Raji (cell line): Measurements from ENCODE around the gene ZNF669.

ENCODE experiments used
- POLR2A ChIP-seq: IDR thresholded peaks from 2 replicates; pipeline ENCODE4 v1.6.1; 2011; ENCODE audit warnings: low read depth, low read length, control low read depth; ENCODE audit not compliant: insufficient read depth

Gene ZNF669

DNA sequence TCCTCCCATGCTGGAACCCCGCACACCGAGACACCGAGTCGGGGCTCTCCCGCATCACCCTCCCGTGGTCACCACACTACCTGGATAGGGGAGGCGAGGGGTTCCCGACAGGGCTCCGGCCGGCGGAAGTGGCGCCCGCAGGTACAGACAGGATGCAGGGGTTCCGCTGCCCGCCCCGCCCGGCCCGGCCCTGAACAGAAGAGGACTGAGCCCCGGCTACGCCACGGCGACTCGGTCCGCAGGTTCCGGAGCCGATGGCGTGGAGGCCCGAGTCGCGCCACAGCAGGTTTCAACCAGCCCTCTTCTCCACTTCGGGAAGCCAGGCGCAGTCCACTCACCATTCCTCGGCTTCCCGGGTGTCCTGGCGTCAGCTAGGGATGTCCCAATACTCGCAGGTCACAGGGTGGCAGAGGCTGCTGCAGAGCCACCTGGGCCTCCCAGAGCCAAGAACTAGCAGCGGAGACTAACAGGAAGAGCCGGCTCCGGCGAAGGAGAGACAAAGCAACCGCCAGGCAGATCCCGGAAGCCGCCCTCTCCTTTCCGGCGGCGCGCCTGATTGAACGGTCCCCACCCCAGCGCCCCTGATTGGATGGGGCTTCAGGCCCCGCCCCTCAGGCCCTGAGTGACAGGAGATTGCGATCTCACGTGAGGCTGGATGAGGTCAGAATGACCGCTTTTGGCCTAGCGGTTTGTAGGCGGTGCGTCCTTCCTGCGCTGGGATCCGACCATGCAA lies at the start of gene ZNF669:
ZNF669 (minus strand) TSS at position 498 of the 733 bp plus-strand sequence; CDS start at position 341, 157 bp downstream.
- peak; percentile 77 for TF ChIP-seq POLR2A

DNA sequence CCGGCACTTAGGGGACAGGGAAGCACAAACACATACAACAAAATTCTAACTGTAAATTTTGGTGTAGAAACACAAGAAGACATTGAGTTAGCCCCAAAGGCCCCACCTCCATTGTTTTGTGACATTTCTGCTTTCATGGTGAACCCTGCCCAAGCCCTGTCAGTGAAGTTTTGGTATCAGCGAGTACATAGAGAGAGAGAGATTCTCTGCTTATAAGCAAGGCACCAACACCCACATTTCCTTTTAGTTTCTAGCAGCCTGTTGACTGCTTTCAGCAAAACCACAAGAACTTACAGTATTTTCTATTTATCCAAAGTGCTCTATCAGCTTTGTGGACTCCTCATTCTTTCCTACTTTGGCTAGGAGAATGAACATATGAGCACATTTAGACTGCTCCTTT lies 43.6 kb upstream of the ZNF669 start:
- TF ChIP-seq POLR2A: no peak

DNA sequence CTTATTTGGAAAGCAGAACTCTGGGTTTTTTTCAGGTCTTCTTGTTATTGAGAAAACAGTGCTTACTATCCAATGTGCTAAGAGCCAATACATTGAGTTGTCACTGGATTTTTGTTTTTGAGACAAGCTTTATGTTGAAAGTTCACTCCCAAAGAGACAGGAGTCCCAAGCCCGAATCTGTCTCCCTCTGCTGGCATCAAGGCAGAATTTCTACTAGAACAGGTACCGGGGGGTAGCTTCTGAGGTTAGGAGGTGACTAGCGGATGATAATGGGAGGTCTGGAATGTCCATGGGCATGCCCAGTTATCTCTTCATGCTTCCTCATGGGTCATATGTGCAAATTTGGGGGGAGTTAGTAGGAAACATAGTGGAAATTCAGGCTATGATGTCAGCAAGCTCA lies 42.5 kb upstream of the ZNF669 start:
- no peak for TF ChIP-seq POLR2A

DNA sequence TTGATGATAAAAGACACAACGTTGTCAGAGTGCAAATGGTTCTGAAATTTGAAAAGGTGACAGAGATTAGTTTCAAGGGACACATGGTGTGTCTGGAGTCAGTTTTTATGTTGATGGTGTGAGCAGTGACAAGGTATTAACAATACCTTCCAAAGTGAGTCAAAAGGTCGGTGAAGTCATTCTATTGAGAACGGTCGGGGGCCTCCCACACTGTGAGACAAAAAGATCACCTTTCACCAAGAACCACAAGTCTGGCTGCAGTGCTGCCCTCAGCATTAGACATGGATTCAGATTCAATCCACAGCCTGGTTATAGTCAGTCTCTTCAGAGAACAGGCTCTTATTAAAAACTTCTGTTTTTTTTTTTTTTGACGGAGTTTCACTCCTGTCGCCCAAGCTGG lies 41.1 kb upstream of the ZNF669 start:
- TF ChIP-seq POLR2A: no peak

DNA sequence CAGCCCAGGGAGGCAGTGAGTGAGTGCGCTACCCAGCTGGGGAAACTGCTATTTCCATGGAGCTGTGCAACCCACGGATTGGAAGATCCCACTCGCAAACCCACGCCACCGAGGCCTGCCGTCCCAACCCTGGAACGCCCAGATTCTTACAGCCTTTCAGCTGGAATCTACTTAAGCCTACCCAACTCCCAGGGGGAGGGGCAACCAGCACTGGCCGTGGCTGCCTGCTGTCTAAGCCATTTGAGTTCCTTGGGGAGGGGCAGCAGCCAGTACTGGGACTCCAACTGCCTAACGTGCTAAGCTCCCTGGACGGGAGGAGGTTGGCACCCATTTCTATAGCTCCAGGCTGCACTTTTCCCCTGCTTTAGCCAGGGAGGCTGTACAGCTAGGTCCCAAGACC lies 27.1 kb upstream of the ZNF669 start:
- TF ChIP-seq POLR2A: no peak

DNA sequence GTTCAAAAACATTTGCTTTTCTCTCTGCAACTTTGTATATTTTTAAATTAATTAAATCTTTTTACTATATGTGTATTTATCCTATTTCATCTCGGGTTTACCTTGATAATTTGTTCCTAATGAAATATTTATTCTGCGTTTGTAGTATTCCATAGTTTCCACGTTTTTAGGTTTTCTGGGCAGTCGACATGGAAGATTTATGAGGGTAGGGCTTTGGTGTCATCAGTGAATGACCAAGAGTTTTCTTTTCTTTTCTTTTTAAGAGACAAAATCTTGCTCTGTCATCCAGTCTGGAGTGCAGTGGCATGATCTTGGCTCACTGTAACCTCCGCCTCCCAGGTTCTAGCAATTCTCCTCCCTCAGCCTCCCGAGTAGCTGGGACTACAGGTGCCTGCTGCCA lies 17.2 kb upstream of the ZNF669 start:
- no peak for TF ChIP-seq POLR2A

DNA sequence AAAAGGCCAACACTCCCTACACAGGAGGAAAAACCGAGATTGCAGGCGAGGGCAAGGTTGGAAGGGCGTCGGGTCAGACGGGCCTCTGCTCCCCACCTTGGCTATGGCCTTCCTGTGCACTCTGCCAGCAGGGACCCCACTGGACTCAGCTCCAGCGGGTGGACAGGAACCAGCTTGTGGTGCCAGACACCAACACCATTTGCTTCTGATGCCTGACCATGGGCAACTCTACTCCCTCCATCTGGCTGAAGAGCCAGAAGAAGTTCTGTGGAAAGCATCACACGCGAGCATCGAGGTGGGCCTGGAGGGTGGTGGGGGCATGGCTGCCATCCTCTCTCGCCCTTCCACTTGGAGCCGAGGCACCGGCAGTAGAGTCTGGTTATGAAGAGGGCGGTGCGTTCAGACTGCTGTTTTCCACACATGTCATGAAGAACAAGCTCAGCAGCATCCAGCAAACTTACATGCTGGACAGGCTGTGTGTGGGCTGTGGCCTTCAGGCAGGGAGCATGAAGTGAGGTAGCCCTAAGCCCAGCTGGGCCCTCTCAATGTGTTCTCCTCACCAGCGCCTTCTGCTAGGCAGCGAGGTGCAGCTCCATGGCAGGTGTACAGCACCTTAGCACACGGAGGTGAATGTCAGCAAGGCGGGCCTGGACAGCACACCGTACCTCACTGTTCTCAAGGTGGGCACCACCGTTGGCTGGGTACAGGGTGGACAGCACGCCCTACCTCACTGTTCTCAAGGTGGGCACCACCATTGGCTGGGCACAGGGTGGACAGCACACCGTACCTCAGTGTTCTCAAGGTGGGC lies 15.6 kb upstream of the ZNF669 start:
- no peak for TF ChIP-seq POLR2A

DNA sequence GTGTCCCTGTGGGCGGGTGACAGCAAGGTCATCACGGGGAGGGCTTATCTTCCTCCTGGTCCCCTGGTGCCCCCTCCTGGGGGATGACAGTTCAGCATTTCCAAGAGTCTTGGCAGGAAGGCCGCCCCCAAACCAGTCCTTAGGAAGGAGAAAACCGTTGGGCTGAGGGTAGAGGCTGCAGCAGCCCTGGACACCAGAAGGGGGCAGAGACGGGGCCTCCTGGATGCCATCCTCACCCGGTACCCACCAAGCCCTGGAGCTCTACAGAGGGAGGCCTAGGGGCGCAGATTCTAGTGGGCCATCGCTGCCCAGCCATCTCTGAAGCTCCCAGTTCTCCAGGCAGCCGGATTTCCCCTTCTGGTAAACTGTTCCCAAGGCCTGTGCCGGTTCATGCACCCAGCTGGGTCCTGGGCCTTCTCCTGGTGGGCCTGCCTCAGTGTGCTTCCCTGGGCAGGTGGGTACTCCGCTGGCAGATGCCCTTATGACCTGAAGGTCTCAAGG lies 14.8 kb upstream of the ZNF669 start:
- no peak for TF ChIP-seq POLR2A

DNA sequence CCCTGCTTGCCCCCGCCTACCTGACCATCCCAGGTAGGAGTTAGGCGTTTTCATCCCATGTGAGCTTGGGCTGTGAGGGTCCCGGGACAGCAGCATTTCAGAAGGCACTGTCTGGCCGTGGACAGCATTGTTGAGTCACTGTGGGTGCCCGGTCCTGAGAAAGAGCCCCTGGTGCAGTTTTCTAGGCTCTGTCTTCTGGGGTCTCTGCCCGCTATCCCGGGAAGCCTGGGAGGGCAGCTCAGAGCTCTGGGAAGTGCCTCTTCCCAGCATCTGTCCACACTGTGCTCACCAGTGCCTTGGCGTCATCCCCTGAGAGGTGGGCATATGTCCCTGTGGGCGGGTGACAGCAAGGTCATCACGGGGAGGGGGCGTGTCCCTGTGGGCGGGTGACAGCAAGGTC lies 11.4 kb upstream of the ZNF669 start:
- no peak for TF ChIP-seq POLR2A

DNA sequence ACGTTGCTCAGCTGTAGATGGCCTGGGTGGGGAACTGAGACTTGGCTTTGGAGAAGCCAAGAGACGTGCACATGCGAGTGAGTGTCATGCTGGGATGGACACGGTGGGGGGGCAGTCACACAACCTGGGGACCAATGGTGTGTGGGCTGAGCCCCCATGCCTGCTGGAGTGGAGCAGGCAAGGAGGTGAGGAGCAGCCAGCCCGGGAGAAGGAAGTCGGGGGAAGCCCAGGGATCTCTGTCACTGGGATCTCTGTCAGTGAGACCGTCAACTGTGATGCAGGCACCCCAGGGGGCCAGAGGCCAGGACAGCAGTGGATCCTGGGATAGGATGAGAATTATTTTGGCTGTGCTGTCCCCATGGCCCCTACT lies 11.0 kb upstream of the ZNF669 start:
- no peak for TF ChIP-seq POLR2A

DNA sequence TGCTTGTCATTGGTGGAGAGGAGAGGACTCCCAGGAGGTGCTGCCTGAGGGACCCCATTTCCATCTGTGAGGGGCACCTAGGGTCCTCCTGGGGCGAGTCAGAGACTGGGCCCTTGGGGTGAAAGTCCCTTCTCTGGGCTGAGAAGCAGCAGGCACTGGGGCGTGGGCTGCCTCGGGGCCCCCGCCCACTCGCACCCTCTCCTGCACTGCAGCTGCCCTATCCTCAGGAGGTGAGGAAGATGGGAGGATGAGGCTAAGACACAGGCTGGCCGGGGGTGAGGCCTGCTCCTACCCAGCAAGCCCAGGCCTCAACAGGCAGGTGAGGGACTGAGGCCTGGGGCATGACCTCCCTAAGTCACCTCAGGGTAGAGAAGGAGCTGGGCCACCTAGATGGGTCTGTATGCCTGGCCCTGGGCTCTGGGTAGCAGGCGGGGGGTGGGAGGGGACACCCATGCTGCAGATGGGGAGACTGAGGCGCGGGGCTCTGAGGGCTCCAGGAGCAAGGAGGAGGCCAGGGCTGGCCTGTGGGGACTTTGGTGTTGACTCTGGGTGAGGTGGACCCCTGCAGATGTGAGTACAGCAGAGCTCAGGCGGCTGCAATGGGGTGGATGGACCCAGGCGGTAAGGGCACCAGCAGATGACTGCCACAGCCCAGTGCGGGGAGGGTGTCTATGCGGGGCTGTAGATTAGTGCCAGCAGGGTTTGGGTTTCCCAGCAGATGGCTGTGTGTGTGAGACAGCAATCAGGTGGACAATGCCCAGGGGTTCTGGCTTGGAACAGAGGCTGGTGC lies 10.4 kb upstream of the ZNF669 start:
- TF ChIP-seq POLR2A: no peak

DNA sequence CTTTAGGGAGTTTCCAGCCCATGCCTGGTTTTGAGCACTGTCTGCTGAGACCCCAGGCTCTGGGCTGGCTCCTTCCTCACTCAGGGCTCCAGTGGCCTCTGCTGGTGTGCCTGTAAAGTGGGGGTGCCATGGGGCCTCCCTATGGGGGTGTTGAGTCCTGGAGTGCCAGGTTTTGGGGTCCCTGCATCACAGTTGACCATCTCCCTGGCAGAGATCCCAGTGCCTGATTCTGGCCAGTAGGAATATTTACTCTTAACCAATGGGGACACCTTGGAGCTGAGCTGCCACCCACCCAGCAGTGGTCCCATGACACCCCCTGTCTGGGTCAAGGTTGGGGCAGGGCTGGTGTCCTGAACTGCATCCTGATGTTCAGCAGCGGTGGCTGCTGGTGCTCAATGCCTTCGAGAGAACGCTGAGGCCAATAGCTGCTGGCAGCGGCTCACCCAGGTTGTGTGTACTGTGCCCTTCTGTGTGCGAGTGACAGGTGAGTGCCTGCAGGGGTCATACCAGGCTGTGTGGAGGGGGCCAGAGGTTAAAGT lies 9.6 kb upstream of the ZNF669 start:
- TF ChIP-seq POLR2A: no peak

DNA sequence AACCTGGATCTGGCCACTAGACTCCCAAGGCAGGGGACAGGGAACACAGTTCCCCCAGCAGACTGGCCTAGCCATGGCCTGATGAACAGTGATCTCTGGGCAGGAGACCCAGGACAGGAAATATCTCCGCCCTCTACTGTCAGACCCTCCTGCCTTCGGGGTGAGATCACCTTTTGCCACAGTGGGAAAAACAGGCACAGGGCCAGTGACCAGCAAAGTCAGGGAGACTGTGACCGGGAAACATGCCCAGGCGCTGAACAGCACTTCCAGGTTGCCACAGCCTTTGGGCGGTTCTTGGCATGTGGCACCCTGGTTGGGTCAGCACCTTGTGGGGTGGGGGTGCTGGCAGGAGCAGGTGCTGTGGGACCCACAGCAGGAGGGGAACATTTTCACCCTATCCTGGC lies 8.9 kb upstream of the ZNF669 start:
- TF ChIP-seq POLR2A: no peak

DNA sequence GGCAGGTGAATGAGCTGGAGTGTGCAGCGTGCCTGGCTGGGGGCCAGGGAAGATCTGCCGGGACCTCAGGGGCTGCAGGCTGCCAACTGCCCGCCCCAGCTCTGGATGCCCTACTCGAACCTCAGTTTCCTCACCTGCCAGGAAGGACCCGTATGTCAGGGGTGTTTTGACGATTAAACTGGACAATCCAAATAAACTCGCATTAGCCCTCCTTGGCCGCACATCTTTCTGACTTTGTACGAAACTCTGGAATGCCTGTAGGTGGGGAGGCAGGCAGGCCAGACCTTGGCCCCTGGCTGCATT lies 8.3 kb upstream of the ZNF669 start:
- no peak for TF ChIP-seq POLR2A

DNA sequence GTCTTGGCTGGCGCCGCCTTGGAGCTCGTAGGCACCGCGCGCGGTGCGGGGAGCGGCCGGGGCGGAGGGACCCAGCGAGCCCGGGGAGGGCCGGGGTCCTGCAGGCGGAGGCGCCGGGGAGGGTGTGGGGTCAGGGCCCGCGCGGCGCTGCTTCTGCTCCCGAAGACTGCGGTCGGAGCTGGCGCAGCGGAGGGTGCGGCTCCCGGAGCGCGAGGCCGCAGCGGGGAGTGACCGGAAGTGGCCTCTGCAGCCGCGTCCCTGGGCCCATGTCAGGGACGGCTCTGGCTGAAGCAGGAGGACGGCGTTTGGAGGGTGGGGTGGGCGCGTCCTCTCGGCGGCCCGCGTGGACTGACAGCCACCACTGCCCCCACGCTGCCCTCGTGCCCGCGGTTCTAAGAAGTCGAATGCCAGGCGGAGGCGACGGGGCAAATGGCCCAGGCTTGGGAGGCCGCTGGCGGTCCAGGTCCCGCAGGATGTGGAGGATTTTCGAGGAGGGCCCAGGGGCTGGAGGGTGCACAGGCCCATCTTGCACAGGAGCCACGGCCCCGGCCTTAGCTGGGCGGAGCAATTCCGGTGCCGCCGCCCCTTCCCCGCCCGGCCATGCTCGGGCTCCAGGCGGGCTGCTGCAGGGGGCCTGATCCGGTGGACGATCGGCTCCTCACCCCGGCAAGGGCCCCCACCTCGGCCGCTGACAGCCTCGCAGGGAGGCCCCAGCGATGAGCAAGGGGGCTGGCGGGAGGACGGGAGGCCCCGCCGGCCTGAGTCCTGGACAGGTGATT lies 7.7 kb upstream of the ZNF669 start:
- TF ChIP-seq POLR2A: no peak
